ENCODE data around the gene HECTD2.
A peak's percentile ranks its signal among the peaks of the same experiment; 100 is the strongest.
"Not testable (repeated sequence)": the region's sequence is repeated elsewhere in the genome, so short reads cannot be mapped to it uniquely, and the experiment has no call there.

The HECTD2 gene

GRCh38 chr10:91409869-91410637, at the start of gene HECTD2:
HECTD2 (plus strand) TSS chr10:91410344; CDS start chr10:91410439, 95 bp downstream.
- DNase-seq, result peak; percentile 86

GRCh38 chr10:91360461-91360860, 49.7 kb upstream of the HECTD2 start:
- DNase-seq, result no peak

- DNase-seq, result not testable (repeated sequence)
Observed at GRCh38 chr10:91365519-91365918, 44.6 kb upstream of the HECTD2 start.

GRCh38 chr10:91366704-91367103, 43.4 kb upstream of the HECTD2 start:
- DNase-seq, result no peak

- no peak for DNase-seq
Observed at GRCh38 chr10:91367127-91367531, 43.0 kb upstream of the HECTD2 start.

- DNase-seq, result no peak
Observed at GRCh38 chr10:91367558-91367957, 42.6 kb upstream of the HECTD2 start.

GRCh38 chr10:91369978-91370589, 40.1 kb upstream of the HECTD2 start:
- DNase-seq, result not testable (repeated sequence)

GRCh38 chr10:91374052-91374451, 36.1 kb upstream of the HECTD2 start:
- DNase-seq, result no peak

- DNase-seq, result peak; percentile 34
Observed at GRCh38 chr10:91378061-91378460, 32.1 kb upstream of the HECTD2 start.

GRCh38 chr10:91380873-91381256, 29.3 kb upstream of the HECTD2 start:
- DNase-seq, result no peak

GRCh38 chr10:91381257-91381891, 28.8 kb upstream of the HECTD2 start:
- no peak for DNase-seq

- no peak for DNase-seq
Observed at GRCh38 chr10:91385306-91386085, 24.6 kb upstream of the HECTD2 start.

- DNase-seq, result peak; percentile 12
Observed at GRCh38 chr10:91389636-91390512, 20.3 kb upstream of the HECTD2 start.

- not testable (repeated sequence) for DNase-seq
Observed at GRCh38 chr10:91390513-91390825, 19.7 kb upstream of the HECTD2 start.

- no peak for DNase-seq
Observed at GRCh38 chr10:91391920-91392319, 18.2 kb upstream of the HECTD2 start.

GRCh38 chr10:91406322-91406721, 3.8 kb upstream of the HECTD2 start:
- no peak for DNase-seq

GRCh38 chr10:91409069-91409868, 875 bp upstream of the HECTD2 start:
- peak; percentile 47 for DNase-seq

GRCh38 chr10:91410638-91411371, 661 bp downstream of the HECTD2 start:
- DNase-seq, result peak; percentile 17

GRCh38 chr10:91411621-91412020, 1.5 kb downstream of the HECTD2 start:
- DNase-seq, result no peak

GRCh38 chr10:91412354-91413087, 2.4 kb downstream of the HECTD2 start:
- no peak for DNase-seq
